ENCODE measurements around the gene UXS1.

Gene UXS1

DNA sequence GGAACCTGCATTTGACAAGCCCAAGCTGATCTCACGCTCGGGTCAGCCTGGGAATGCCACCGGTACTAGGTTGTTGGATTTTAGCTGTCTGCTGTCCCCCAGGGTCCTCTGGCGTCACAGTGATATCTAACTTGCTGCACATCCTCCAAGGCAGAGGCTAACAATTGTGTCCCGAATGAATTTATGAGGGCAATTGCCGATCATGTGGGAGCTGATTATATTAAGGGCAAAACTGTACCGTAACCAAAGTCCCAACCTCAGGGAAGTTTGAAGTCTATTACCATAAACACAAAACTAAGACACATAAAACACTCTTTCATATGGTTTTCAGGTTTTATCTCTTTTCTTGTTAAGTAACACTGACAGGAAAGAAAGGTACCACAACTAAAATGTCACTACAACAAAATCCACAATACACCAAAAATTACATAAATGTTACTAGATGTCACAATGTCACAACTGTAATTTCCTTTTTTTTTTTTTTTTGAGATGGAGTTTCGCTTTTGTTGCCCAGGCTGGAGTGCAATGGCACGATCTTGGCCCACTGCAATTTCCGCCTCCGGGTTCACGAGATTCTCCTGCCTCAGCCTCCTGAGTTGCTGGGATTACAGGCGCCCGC is 6.7 kb downstream of the UXS1 start:
- no peak for DNase-seq

DNA sequence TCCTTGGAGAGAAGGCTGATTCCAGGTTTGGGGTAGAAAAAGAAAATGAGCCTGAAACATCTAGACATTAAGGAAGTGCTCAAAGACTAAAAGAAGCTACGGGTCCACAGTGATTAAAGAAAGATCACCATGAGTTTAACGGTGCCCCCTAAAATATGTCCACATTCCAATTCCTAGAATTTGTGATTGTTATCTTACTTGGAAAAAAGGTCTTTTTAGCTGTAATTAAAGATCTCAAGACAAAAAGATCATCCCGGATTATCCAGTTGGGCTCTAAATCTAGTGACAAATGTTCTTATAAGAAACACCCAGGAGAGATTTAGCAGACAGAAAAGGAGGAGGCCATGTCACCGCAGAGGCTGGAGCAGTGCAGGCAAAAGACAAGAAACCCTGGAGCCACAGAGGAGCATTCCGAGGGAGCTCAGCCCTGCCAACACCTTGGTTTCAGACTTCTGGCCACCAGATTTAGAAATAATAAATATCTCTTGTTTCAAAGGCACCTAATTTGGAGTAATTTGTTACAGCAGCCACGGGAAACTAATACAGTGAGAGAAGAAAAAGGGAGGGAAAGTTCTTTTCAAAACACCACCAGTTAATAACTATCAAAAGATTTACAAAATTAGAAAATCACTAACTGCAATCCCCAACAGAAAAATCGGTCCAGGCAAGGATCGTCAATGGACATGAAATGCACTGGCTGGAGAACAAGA is 8.5 kb downstream of the UXS1 start:
- no peak for DNase-seq

GRCh38 chr2:106184857-106185256 is 9.2 kb downstream of the UXS1 start:
- no peak for DNase-seq

DNA sequence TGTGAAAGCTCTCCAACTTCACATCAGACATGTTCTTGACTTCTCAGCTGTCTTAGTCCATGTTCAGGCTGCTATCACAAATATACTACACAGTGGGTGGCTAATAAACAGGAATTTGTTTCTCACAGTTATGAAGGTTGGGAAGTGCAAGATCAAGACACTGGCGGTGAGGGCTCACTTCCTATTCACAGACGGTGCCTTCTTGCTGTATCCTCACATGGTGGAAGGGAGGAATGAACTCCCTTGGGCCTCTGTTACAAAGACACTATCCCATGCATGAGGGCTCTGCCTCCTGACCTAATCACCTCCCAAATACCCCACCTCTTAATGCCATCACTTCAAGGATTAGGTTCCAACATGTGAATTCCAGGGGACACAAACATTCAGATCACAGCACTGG is 9.7 kb downstream of the UXS1 start:
- no peak for DNase-seq

DNA sequence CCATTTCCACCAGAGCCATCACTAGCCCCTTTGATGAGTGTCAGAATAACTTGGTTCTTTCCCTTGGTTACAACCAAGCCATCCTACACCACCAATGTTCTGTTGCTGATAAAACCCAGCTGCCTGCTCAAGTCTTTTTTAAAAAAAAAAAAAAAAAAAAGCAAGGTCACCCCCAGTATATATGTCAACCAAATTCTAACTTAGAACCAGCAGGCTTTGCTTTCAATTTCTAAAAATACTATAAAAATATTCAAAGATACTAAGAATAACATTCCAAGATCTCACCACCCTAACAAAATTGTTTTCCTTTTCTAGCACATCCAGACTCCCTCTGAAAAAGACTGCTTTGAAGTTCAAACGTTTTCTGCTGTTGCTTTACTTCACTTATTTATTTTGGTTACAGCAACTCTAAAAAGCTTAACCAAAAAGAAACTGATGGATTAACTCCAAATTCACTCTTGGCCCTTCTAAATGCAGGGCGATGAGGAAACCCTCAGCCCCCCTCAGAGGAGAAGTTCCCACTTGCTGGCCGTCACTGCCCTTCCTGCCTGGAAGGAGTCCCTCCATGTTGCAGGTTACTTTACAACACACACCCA is 10.9 kb downstream of the UXS1 start:
- no peak for DNase-seq

DNA sequence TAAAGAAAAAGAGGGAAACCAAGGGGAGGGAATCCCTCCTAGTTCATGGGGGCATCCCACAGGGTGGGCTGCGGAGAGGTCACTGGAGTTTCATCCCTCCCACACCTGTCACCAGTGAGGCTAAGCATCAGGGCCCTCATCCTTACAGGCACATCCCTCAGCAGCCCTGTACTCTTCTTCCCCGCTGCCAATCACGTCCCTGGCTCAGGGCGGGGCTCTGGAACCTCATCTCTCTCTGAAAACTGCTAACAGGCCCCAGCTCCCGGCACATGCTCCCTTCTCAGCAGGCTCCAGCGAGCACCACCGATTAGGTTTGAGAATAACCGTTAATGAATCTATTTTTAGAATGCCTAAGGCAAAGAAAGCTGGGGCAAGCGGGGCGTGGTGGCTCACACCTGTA is 13.0 kb downstream of the UXS1 start:
- no peak for DNase-seq

DNA sequence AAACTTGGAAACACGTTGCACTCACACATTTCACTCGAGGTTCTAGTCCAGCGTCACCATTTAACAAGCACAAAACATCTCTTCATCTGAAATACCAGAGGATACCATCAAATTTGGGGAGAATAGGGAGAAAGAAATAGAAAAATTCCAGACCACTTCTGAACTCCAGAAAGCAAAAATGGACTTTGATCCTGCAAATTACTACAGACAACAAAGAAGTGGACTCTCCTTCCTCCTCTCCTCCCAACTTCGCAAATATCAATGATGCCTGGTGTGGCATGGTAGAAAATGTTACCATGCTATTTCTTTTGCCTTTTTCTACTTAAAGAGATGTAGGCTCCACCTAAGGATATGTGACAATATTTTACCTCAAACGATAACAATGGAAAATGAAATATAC is 13.5 kb downstream of the UXS1 start:
- DNase-seq = no peak

- DNase-seq = no peak
Measured at GRCh38 chr2:106178716-106179115, 15.4 kb downstream of the UXS1 start.

DNA sequence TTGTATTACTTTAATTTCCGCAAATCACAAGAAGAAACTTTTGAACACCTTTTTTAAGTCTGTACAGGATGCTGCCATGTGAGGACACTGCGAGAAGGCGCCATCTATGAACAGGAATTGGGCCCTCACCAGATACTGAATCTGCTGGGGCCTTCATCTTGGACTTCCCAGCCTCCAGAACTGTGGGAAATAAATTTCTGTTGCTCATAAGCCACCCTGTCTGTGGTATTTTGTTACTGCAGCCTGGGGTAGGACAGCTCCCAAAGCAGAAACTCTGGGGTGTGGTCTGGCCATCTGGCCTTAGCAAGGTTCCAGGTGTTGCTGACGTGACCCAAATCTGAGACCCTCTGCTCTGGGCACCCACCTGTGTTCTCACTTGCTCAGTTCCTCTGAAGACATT is 16.5 kb downstream of the UXS1 start:
- no peak for DNase-seq

DNA sequence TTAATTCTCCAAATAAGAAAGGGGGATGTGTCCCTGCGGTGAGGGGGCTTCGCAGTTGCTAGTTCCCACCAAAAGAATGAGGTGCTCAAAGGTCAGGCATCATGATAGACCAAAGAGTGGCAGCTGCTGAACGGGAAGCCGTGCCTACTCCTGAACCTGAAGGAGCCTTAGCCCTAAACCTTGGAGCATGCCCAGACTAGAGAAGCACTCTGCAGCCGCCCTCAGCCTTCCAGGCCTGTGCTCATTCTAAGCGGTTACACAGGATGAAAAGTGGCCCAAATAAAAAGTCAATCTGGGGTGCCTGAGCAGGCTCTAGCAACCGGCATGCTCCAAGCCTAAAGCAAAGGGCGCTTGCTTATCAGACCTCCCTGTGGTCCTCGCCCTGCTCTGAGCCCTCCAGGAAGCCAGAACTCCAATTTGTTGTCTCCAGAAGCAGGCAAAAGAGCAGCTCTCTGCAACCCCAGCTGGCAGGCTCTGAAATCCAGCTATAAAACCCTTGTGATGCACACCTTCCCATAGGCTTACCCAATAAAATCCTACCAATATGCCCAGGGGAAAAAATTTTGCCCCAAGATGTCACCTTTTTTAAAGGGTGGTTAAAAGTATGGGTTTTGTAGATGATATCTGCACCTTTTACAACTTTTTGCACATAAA is 17.5 kb downstream of the UXS1 start:
- no peak for DNase-seq

DNA sequence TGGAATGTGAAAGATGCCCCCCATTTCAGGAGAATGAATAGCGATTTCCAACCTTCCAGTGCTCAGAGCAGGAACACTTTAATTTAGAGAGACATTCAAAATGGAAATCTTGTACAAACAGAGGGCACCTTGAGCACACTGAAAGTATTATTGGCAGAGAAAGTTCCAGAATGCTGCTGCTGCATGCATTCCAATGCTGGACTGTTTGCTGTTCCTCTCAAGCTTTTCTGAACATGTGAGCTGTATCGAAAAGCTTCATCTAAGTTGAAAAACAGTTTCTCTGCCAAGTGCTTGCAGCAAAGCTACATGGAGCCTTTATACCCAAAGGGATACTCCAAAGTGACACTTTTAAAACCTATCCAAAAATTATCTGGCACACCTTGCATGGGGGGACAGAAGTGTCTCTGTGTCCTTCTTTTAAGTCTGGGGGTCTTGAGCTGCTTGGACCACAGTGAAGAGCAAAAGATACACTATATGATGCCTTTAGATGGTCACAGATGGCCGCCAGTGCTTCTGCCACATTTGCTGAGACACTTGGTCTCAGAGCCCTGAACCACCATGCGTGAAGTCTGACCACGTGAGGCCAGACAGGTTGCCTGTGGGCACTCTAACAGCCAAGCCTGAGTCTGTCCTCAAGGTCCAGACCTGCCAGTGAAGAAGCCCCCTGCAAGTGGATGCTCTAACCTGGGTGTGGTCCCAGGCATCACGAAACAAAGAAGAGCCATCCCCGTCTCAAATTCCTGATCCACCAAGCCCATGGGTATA is 18.8 kb downstream of the UXS1 start:
- DNase-seq = no peak

DNA sequence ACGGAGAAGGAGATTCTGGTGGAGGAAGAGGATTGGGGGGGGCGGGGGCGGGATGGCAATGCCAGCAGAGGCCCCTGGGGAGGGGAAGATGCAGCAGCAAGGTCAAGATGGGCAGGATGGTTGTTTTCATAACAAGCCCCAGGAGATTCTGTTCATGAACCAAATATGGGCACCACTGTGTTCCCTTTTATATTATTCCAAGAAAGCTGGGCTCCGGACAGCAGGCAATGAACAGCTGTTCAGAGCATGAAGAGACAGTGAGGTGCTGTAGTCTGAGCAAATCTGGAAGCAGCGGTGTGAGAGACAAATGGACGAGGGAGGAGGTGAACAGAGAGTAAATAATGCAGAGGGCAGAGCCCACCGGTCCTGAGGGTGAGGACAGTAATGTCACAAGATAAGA is 20.0 kb downstream of the UXS1 start:
- no peak for DNase-seq

DNA sequence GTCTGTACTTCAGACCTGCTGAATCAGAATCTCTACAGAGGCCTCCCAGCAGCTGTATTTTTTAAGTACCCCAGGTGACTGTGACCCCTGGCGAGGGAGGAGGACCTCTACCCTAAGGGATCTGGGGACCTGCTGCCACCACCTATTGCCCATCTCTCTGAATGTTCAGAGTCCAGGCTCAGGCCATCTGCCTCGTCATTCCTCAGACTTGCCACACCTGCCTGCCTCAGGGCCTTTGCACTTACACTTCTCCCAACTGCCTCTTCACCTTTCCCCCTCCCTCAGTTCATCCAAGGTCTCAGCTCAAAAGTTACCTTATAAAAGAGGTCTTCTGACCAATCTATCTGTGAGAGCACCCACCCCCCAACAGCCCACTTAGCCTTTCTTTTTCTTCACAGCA is 21.5 kb downstream of the UXS1 start:
- DNase-seq = no peak

- no peak for DNase-seq
Measured at GRCh38 chr2:106168657-106169056, 25.4 kb downstream of the UXS1 start.

DNA sequence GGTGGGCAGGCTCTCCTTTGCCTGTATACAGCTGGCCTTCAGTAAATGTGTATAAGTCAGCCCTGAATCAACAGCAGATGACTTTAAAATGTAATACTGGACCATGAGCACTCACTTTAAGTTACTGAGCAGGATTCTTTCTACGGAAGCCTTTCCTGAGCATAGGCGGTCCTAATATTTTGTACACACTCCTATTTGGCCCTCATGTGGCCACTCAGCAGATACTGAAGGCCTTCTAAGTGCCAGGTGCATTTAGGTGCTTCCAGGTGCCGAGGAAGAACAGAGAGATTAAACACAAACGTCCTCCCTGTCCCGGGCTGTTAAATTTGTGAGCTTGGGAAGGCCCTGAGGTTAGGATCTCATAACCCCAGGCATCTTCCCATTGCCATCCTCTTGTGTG is 27.0 kb downstream of the UXS1 start:
- DNase-seq = no peak

GRCh38 chr2:106165561-106165960 is 28.5 kb downstream of the UXS1 start:
- no peak for DNase-seq

DNA sequence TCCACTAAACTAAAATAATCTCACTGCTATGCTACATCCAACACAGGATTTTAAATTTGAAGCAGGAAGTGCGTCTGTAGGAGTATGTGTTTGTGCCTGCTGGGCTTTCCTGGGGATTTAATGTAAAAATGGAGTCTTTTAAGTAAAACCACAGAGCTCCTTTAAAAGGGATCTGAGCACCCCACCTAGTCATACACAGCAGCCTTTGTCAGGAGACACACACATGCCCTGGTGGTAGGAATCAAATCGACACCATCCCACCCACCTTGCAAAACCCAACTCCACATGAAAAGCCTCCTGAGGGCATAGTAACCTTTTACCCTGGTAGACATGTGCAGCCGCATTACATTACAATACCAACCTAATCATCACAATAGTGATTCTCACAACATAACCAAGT is 29.1 kb downstream of the UXS1 start:
- DNase-seq = no peak

- no peak for DNase-seq
Measured at GRCh38 chr2:106163948-106164545, 30.1 kb downstream of the UXS1 start.

- no peak for DNase-seq
Measured at GRCh38 chr2:106161938-106162820, 31.9 kb downstream of the UXS1 start.

GRCh38 chr2:106161341-106161740 is 32.8 kb downstream of the UXS1 start:
- no peak for DNase-seq

- DNase-seq = no peak
Measured at GRCh38 chr2:106160786-106161261, 33.3 kb downstream of the UXS1 start.

Data from NCI-H1092 treated with DMSO at 0.1 percent for 48 hours (cell line).